ENCODE data around the gene PARP1. TPM values are rescaled to one million over a fixed set of nuclear protein-coding genes. Genes with fewer than 3 reads are reported as not detected.
A peak's percentile ranks its signal among the peaks of the same experiment; 100 is the strongest.

The PARP1 gene
- total and polyA plus RNA-seq, 3 experiments from 2014 or later: 137 to 234 (median 224) TPM

- no peak overlapping the region for H3K27ac ChIP-seq (ENCODE audit: low read depth, low read length)
- H3K27me3 ChIP-seq (ENCODE audit: insufficient read depth, low read length, poor library complexity, severe bottlenecking): no peaks in the 10 kb centered on the region
- ChIA-PET POLR2A (no interaction called here), CTCF (interaction anchor here (0.9 kb wide), 1 partner anchor 45 kb away, joined by 3 read pairs; the partner anchor contains the start of gene PARP1)
- peaks cover 69% of the 10 kb centered on the region for H3K36me3 ChIP-seq (ENCODE audit: insufficient read depth, low read length)
- no peaks in the 10 kb centered on the region for H3K4me1 Mint-ChIP-seq
- no peaks in the 10 kb centered on the region for H3K4me1 ChIP-seq (ENCODE audit: insufficient read depth, low read length)
- H3K9me3 Mint-ChIP-seq: no peaks in the 10 kb centered on the region
- peaks cover 3 to 97% (median 35%) of the 10 kb centered on the region in 3 donors for H3K36me3 Mint-ChIP-seq
- H3K27me3 Mint-ChIP-seq: no peaks in the 10 kb centered on the region
- DNase-seq: no peak
- H3K4me3 Mint-ChIP-seq: no peak overlapping the region
- H3K4me3 ChIP-seq (ENCODE audit: low read length): no peak overlapping the region
- peak overlapping the region in 2 of 8 donors; percentile 12 to 47 for H3K27ac Mint-ChIP-seq
- H3K9me3 ChIP-seq (ENCODE audit: low read length): no peaks in the 10 kb centered on the region
Measured at GRCh38 chr1:226362891-226363447, 44.9 kb downstream of the PARP1 start.

- ChIA-PET CTCF (interaction anchor here (0.9 kb wide), 1 partner anchor 46 kb away, joined by 3 read pairs; the partner anchor contains the start of gene PARP1), POLR2A (no interaction called here)
- Histone ChIP-seq H3K36me3 (ENCODE audit: insufficient read depth, low read length) (peaks cover 63% of the 10 kb centered on the region), H3K9me3 (ENCODE audit: low read length) (no peaks in the 10 kb centered on the region), H3K4me3 (ENCODE audit: low read length) (no peak overlapping the region), H3K4me1 (ENCODE audit: insufficient read depth, low read length) (no peaks in the 10 kb centered on the region), H3K27me3 (ENCODE audit: insufficient read depth, low read length, poor library complexity, severe bottlenecking) (no peaks in the 10 kb centered on the region), H3K27ac (ENCODE audit: low read depth, low read length) (no peak overlapping the region)
- no peak for DNase-seq
- H3K9me3 Mint-ChIP-seq: no peaks in the 10 kb centered on the region
- no peaks in the 10 kb centered on the region for H3K27me3 Mint-ChIP-seq
- H3K36me3 Mint-ChIP-seq: peaks cover 3 to 96% (median 31%) of the 10 kb centered on the region in 3 donors
- H3K4me3 Mint-ChIP-seq: no peak overlapping the region
- no peak overlapping the region for H3K27ac Mint-ChIP-seq
- no peaks in the 10 kb centered on the region for H3K4me1 Mint-ChIP-seq
Measured at GRCh38 chr1:226362361-226362760, 45.5 kb downstream of the PARP1 start.

GRCh38 chr1:226360106-226360746 lies 47.7 kb downstream of the PARP1 start:
- Mint-ChIP-seq H3K9me3 (no peaks in the 10 kb centered on the region), H3K4me1 (no peaks in the 10 kb centered on the region), H3K27ac (peak overlapping the region in 2 of 8 donors; percentile 40 to 47), H3K4me3 (no peak overlapping the region), H3K27me3 (no peaks in the 10 kb centered on the region), H3K36me3 (peaks cover 3 to 93% (median 22%) of the 10 kb centered on the region in 3 donors)
- ChIA-PET CTCF (no interaction called here), POLR2A (interaction anchor here (0.6 kb wide), 1 partner anchor 53 kb away, joined by 3 read pairs; no protein-coding TSS in a partner anchor)
- Histone ChIP-seq H3K36me3 (ENCODE audit: insufficient read depth, low read length) (peaks cover 42% of the 10 kb centered on the region), H3K27ac (ENCODE audit: low read depth, low read length) (no peak overlapping the region), H3K9me3 (ENCODE audit: low read length) (no peaks in the 10 kb centered on the region), H3K4me1 (ENCODE audit: insufficient read depth, low read length) (no peaks in the 10 kb centered on the region), H3K27me3 (ENCODE audit: insufficient read depth, low read length, poor library complexity, severe bottlenecking) (no peaks in the 10 kb centered on the region), H3K4me3 (ENCODE audit: low read length) (no peak overlapping the region)
- no peak for DNase-seq

GRCh38 chr1:226357416-226357815 lies 50.5 kb downstream of the PARP1 start:
- H3K9me3 Mint-ChIP-seq: no peaks in the 10 kb centered on the region
- POLR2A ChIA-PET: no interaction called here

GRCh38 chr1:226355669-226356551 lies 52.0 kb downstream of the PARP1 start:
- H3K9me3 Mint-ChIP-seq: no peaks in the 10 kb centered on the region

More at GRCh38 chr1:226357416-226357815, 50.5 kb downstream of the PARP1 start:
- peak overlapping the region in 4 of 8 donors; percentile 32 to 91 (median 47) for H3K27ac Mint-ChIP-seq
- Histone ChIP-seq H3K27me3 (ENCODE audit: insufficient read depth, low read length, poor library complexity, severe bottlenecking) (no peaks in the 10 kb centered on the region), H3K9me3 (ENCODE audit: low read length) (no peaks in the 10 kb centered on the region), H3K4me3 (ENCODE audit: low read length) (no peak overlapping the region), H3K4me1 (ENCODE audit: insufficient read depth, low read length) (no peaks in the 10 kb centered on the region), H3K36me3 (ENCODE audit: insufficient read depth, low read length) (peaks cover 14% of the 10 kb centered on the region), H3K27ac (ENCODE audit: low read depth, low read length) (no peak overlapping the region)
- no peak overlapping the region for H3K4me3 Mint-ChIP-seq
- peaks cover 3 to 66% (median 14%) of the 10 kb centered on the region in 3 donors for H3K36me3 Mint-ChIP-seq
- CTCF ChIA-PET: no interaction called here
- no peaks in the 10 kb centered on the region for H3K4me1 Mint-ChIP-seq
- DNase-seq: no peak
- no peaks in the 10 kb centered on the region for H3K27me3 Mint-ChIP-seq

GRCh38 chr1:226355016-226355415 lies 52.9 kb downstream of the PARP1 start:
- H3K27ac Mint-ChIP-seq: peak overlapping the region in 1 of 8 donors; percentile 81
- Histone ChIP-seq H3K9me3 (ENCODE audit: low read length) (no peaks in the 10 kb centered on the region), H3K4me1 (ENCODE audit: insufficient read depth, low read length) (no peaks in the 10 kb centered on the region), H3K27me3 (ENCODE audit: insufficient read depth, low read length, poor library complexity, severe bottlenecking) (no peaks in the 10 kb centered on the region), H3K4me3 (ENCODE audit: low read length) (no peak overlapping the region), H3K36me3 (ENCODE audit: insufficient read depth, low read length) (peaks cover 4% of the 10 kb centered on the region), H3K27ac (ENCODE audit: low read depth, low read length) (no peak overlapping the region)
- ChIA-PET CTCF (no interaction called here), POLR2A (no interaction called here)
- H3K4me1 Mint-ChIP-seq: no peaks in the 10 kb centered on the region
- peaks cover 2 to 43% (median 3%) of the 10 kb centered on the region in 3 donors for H3K36me3 Mint-ChIP-seq
- no peak for DNase-seq
- no peaks in the 10 kb centered on the region for H3K27me3 Mint-ChIP-seq
- H3K4me3 Mint-ChIP-seq: no peak overlapping the region
- H3K9me3 Mint-ChIP-seq: no peaks in the 10 kb centered on the region

More at GRCh38 chr1:226355669-226356551, 52.0 kb downstream of the PARP1 start:
- no peaks in the 10 kb centered on the region for H3K27me3 ChIP-seq (ENCODE audit: insufficient read depth, low read length, poor library complexity, severe bottlenecking)
- H3K27ac ChIP-seq (ENCODE audit: low read depth, low read length): no peak overlapping the region
- Mint-ChIP-seq H3K4me1 (no peaks in the 10 kb centered on the region), H3K27ac (peak overlapping the region in 1 of 8 donors; percentile 35), H3K27me3 (no peaks in the 10 kb centered on the region), H3K4me3 (no peak overlapping the region), H3K36me3 (peaks cover 3 to 51% (median 7%) of the 10 kb centered on the region in 3 donors)
- POLR2A ChIA-PET: no interaction called here
- H3K4me1 ChIP-seq (ENCODE audit: insufficient read depth, low read length): no peaks in the 10 kb centered on the region
- H3K4me3 ChIP-seq (ENCODE audit: low read length): no peak overlapping the region
- CTCF ChIA-PET: no interaction called here
- H3K36me3 ChIP-seq (ENCODE audit: insufficient read depth, low read length): peaks cover 4% of the 10 kb centered on the region
- DNase-seq: no peak
- H3K9me3 ChIP-seq (ENCODE audit: low read length): no peaks in the 10 kb centered on the region

GRCh38 chr1:226353698-226354525 lies 54.0 kb downstream of the PARP1 start:
- Histone ChIP-seq H3K4me3 (ENCODE audit: low read length) (no peak overlapping the region), H3K27ac (ENCODE audit: low read depth, low read length) (no peak overlapping the region), H3K4me1 (ENCODE audit: insufficient read depth, low read length) (no peaks in the 10 kb centered on the region), H3K36me3 (ENCODE audit: insufficient read depth, low read length) (peaks cover 4% of the 10 kb centered on the region), H3K9me3 (ENCODE audit: low read length) (no peaks in the 10 kb centered on the region), H3K27me3 (ENCODE audit: insufficient read depth, low read length, poor library complexity, severe bottlenecking) (no peaks in the 10 kb centered on the region)
- H3K27ac Mint-ChIP-seq: peak overlapping the region in 2 of 8 donors; percentile 38 to 69
- ChIA-PET CTCF (no interaction called here), POLR2A (interaction anchor here (0.6 kb wide), 1 partner anchor 75 kb away, joined by 6 read pairs; no protein-coding TSS in a partner anchor)
- peaks cover 0 to 32% (median under 1%) of the 10 kb centered on the region in 3 donors for H3K36me3 Mint-ChIP-seq
- no peaks in the 10 kb centered on the region for H3K9me3 Mint-ChIP-seq
- H3K4me3 Mint-ChIP-seq: no peak overlapping the region
- no peaks in the 10 kb centered on the region for H3K27me3 Mint-ChIP-seq
- DNase-seq: no peak
- no peaks in the 10 kb centered on the region for H3K4me1 Mint-ChIP-seq

All from CD8-positive, alpha-beta memory T cell (primary cell).